GM19372 (cell line): Measurements from ENCODE around the gene GPATCH11.

ENCODE experiments used
- ATAC-seq: cut with Tn5 transposase; IDR thresholded peaks from one replicate; pipeline ENCODE4 v1.9.1; 2021; ENCODE audit warnings: mild to moderate bottlenecking, low read depth, moderate library complexity; ENCODE audit not compliant: unreplicated experiment

Gene GPATCH11

DNA sequence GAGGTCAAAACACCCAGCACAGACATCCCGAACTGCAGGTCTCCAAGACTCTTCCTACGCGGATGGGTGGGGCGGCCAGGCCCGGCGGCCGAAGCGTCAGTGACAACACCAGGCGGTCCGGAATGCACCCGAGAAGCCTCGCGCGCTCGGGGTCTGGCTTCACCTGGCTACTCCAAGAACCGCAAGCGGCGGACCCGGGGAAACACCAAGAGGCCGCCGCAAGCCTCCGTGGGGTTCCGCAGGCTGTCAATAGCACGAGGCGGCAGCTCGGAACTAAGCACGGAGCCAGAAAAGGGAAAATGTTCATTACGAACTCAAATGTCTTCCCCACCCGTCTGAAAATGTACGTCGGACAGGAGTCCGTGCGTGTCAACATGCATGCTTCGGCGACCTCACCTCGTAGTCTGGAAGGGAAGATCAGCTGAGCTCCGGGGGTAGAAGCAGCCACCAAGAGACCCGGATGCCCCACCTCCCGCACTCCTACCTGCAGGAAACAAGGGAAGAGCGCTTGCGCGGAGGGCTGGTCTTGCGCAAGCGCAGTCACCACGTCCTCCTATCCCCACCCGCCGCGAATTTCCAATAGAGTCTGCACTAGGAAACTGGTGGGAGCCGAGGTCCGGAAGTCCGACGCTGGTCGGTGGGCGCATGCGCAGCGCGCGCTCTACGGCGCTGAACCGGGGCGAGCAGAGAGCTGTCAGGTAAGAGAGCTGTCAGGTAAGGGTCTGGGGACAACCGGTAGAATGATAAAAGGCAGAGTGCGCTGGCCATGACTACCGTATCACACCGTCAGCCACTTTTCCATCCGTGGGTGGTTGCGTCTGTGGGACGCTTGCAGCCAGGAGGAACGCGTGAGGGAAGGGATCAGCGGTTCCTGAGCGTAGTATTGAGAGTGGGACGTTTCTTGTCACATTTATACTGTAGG is at the start of gene GPATCH11, which contains the start of gene HEATR5B:
Gene GPATCH11 (plus strand): TSS at position 646 of the 922 bp plus-strand sequence. CDS start 3,864 bp downstream, outside the sequence.
Gene HEATR5B (minus strand): TSS at position 500 of the 922 bp plus-strand sequence. CDS start 958 bp downstream, outside the sequence.
- peak; percentile 74 for ATAC-seq

GRCh38 chr2:37037771-37038170 is 46.5 kb upstream of the GPATCH11 start:
- ATAC-seq, result no peak

GRCh38 chr2:37039580-37039979 is 44.7 kb upstream of the GPATCH11 start:
- ATAC-seq, result no peak

DNA sequence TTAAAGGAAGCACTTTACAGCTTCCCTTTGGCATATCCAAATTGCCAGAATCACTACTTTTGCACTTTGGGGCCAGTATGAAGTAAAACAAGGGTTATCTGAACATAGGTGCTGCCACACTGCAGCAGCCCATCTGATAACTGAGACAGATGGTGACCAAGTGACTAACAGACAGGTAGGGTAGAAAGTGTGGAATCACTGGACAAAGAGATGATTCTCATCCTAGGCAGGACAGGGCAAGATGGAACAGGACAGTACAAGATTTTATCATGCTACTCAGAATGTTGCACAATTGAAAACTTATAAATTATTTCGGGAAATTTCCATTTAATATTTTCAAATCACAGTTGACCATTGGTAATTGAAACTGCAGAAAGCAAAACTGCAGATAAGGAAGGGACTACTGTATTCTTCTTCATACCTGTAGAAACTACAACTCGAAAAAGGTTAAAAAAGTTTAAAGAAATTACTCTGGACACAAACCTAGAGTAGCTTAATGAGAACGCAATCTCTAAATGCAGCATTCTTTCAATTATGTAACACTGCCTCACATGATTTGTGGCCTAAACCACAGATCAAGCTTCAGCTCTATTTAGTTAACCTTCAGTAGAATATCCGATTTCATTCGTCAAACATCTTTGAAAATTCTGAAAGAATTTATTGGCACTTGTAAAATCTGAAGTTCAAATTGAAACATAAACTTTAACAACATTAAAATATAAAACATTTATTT is 31.6 kb upstream of the GPATCH11 start:
- ATAC-seq, result no peak

DNA sequence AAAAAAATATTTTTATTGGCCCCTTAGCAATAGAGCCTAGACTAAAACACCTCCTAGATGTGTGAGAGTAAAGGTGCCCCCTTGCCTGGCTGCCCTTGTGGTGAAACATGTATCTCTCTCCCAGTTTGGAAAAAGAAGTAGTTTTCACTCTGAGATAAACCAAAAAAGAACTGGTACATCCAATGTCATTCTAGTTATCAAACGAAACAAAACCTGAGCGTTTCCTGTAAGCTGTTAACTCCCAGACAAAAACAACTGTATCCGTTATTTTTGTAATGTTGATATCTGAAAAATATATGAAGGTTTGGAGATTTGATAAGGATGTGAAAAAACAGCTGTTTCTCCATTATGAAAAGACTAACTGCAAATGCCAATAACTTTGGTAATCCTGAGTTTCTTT is 24.5 kb upstream of the GPATCH11 start:
- ATAC-seq, result no peak

GRCh38 chr2:37060446-37060845 is 23.9 kb upstream of the GPATCH11 start:
- ATAC-seq, result no peak

DNA sequence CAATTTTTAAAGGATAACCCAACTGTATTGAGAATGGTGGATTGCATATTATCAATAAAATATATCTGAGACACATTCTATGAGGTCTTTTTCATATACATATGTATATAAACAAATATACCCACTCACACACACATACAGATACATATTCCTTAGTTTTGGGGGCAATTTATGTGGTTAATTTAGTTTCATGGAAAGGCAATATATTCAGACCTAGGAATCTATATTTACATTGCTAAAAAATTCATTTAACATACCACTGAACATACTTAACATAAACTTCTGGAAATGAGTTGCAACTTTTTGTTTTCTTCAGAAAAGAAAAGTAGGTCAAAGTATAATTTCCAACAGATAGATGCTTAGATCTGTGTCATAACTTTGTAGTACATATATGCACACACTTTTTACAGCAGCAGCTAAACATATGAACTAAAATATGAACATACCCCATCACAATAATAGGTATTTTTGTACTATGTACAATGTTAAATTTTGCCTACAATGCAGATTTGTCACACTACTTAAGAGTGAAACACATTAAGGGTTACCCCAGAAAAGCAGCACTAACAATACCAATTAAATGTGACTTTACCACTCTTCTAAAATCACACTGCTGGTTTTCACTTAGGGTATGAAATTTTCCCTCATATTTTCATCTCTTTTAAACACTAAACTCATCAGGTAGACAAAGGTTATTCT is 23.2 kb upstream of the GPATCH11 start:
- no peak for ATAC-seq

GRCh38 chr2:37061776-37062175 is 22.5 kb upstream of the GPATCH11 start:
- ATAC-seq, result no peak

DNA sequence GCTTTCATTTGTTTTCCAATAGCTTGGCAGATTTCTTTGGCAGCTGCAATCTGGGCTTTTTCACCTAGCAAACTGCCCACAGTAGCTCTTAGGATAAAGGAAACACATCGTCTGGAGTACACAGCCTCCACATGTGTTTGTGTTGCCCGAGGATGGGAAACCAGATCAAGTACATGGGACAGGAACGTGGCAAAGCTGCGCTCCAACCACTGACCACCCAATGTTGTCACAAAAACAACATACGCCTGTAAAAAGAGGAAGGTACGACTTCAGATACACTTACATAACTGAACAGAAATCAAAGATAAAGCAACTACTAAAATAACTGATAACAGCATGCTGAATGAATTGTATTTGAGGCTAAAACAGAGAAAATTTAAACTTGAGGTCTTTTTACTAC is 15.6 kb upstream of the GPATCH11 start:
- ATAC-seq, result no peak

GRCh38 chr2:37070931-37071330 is 13.4 kb upstream of the GPATCH11 start:
- ATAC-seq, result no peak

- no peak for ATAC-seq
These were observed 4.1 kb upstream of the GPATCH11 start for GRCh38 chr2:37080266-37080665.

DNA sequence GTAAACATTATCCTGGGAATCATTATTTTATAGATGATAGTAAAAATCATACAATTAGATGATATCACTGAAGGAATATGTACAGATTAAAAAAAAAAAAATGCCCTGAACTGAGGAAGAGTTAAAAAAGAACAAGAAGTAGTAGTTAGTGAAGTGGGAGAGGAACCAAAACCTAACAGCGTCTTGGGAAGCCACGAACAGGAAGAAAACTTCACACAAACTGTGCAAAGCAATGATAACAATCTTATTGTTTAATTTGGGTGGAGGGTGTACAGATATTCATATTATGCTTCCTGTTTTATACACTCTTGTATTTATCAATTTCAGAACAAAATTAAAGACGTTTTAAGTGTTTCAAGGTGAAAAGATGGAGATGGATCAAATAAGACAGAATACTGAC is 3.6 kb upstream of the GPATCH11 start:
- ATAC-seq, result no peak

- ATAC-seq, result no peak
These were observed 479 bp downstream of the GPATCH11 start for GRCh38 chr2:37084797-37085196.

GRCh38 chr2:37085731-37086147 is 1.4 kb downstream of the GPATCH11 start:
- ATAC-seq, result no peak

- ATAC-seq, result peak; percentile 88
These were observed 5.7 kb downstream of the GPATCH11 start for GRCh38 chr2:37090019-37090477.

GRCh38 chr2:37091873-37092272 is 7.6 kb downstream of the GPATCH11 start:
- peak; percentile 52 for ATAC-seq

DNA sequence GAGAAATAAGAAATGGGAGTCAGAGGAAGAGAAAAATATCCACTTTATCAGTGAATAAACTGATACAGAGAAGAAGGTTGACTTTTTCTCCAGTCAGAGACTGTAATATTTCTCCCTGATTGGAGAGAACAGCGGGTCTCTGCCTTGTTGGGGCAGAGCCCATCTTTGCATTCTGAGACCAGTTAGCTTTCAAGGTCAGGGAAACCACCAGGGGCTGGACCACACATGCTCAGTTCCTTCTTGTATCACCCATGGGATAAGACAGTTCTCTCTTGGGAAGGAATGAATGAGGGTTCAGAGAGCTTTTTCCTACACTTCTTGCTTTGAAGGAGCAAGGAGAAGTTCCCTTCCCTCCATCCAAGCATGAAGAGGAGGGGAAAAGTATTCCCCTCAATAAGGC is 12.2 kb downstream of the GPATCH11 start:
- ATAC-seq, result no peak

DNA sequence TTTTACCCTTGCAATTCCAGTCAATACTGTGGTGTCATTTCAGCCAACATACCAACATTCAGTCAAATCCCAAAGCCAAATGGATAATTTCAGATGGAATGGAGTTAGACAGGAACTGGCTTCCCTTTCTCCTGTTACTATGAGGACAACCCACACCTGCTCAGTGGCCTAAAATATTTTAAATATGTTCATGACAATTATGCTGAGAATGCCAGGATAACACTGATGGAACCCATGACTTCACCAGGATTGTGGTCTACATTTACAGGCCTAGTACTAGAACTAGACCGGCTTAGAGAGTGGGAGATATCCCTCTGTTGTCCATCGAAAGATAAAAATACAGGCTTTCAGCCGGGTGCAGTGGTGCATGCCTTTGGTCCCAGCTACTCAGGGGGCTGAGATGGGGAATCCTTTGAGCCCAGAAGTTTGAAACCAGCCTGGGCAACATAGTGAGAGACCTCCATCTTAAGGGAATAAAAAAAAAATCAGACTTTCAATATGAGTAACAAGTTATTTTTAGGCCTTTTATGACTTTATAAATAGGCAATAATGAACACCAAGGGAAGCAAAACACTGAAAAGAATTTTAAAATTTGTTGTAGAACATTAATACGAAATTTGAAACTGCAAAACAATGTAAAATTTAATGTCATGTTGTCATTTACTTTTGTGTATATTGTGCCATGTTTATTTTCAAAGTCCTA is 14.2 kb downstream of the GPATCH11 start:
- ATAC-seq, result no peak

GRCh38 chr2:37100054-37100453 is 15.7 kb downstream of the GPATCH11 start:
- ATAC-seq, result no peak

DNA sequence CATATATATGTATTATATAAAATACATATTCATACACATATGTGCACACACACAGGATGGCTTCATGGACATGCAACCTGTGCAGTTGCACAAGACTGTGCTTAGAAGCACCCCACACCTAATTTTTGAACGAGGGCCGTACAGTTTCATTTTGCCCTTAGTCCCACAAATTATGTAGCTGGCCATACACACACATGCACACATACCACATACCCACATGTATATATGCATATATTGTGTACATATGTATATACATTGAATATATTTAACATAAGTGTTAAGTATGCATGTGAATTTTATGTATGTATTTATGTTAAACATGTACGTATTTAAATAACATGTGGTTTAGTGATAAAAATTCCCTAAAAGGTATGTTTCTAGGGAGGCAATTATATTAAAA is 18.3 kb downstream of the GPATCH11 start:
- no peak for ATAC-seq
